Endothelial cell of umbilical vein (primary cell): ENCODE data around the gene RAB40C. TPM values are rescaled to one million over a fixed set of nuclear protein-coding genes. Genes with fewer than 3 reads are reported as not detected.

ENCODE experiments used
- BruUV-seq: library from RNA; stranded (reverse); fragments of 400-500 nt; replicated peaks from 2 replicates; lab custom pipeline; 2021; lab: Mats Ljungman, UMichigan
- CTCF ChIA-PET: fragments of 300-600, 350-600 bp; sonication (Branson Sonifier 250); formaldehyde crosslinking; loops from one replicate; lab custom pipeline; 2021; ENCODE audit warnings: antibody characterized with exemption, inconsistent platforms; lab: Charles Lee
- POLR2A ChIA-PET: fragments of 300-600, 350-600 bp; sonication (Branson Sonifier 250); formaldehyde crosslinking; loops from one replicate; lab custom pipeline; 2021; ENCODE audit warnings: antibody characterized with exemption, inconsistent platforms; lab: Charles Lee
- DNase-seq: peaks from one replicate; pipeline ENCODE4 v3.0.0-alpha.2; 2011; ENCODE audit warnings: low read depth, low spot score
- FAIRE-seq: peaks from 2 replicates; lab custom pipeline; 2011; peaks lifted over from hg19 to GRCh38; lab: Jason Lieb, UNC
- H2AFZ ChIP-seq: 2 replicates; pipeline ENCODE4 v1.6.0; 2012; ENCODE audit warnings: low read depth, low read length, control low read depth, inconsistent platforms
- H3K27ac ChIP-seq: 2 replicates; pipeline ENCODE4 v1.5.1; 2011; ENCODE audit warnings: low read depth, mild to moderate bottlenecking, control low read depth, low read length, moderate library complexity; ENCODE audit not compliant: insufficient read depth
- H3K27me3 ChIP-seq, 2 experiments: 2 replicates each; pipeline versions ENCODE4 v1.6.0 to v1.6.1; 2011; ENCODE audit warnings: low read length in 2 of 2, mixed read lengths in 1 of 2; ENCODE audit not compliant: control insufficient read depth in 2 of 2, insufficient read depth in 2 of 2
- H3K36me3 ChIP-seq, 2 experiments: 2 replicates in 1 of 2; 3 replicates in 1 of 2; pipeline ENCODE4 v1.5.1; 2011; ENCODE audit warnings: low read length in 2 of 2, mild to moderate bottlenecking in 1 of 2, moderate library complexity in 1 of 2; ENCODE audit not compliant: control insufficient read depth in 2 of 2, insufficient read depth in 2 of 2; ENCODE audit errors: extremely low read depth in 1 of 2
- H3K4me1 ChIP-seq: 3 replicates; pipeline ENCODE4 v1.5.1; 2011; ENCODE audit warnings: mild to moderate bottlenecking, low read length; ENCODE audit not compliant: control insufficient read depth, insufficient read depth; ENCODE audit errors: extremely low read depth
- H3K4me2 ChIP-seq: 2 replicates; pipeline ENCODE4 v1.6.1; 2011; ENCODE audit warnings: low read length, control low read depth, mixed read lengths; ENCODE audit not compliant: insufficient read depth
- H3K4me3 ChIP-seq, 3 experiments: fragments of 200-600 bp in 1 of 3; sonication (generic), shearing (Covaris generic) in 1 of 3; replicated peaks in 1 of 3; 2 replicates each; pipeline ENCODE4 v1.5.1; 2011 to 2016; ENCODE audit warnings: control low read depth in 3 of 3, low read length in 3 of 3, mild to moderate bottlenecking in 2 of 3, inconsistent platforms in 1 of 3, low read depth in 1 of 3, moderate library complexity in 1 of 3; ENCODE audit not compliant: insufficient read depth in 1 of 3
- H3K79me2 ChIP-seq: 2 replicates; pipeline ENCODE4 v1.6.0; 2012; ENCODE audit warnings: low read length, inconsistent platforms; ENCODE audit not compliant: control insufficient read depth, insufficient read depth
- H3K9ac ChIP-seq: replicated peaks from 2 replicates; pipeline ENCODE3; 2011; ENCODE audit warnings: low read length, control low read depth; ENCODE audit not compliant: insufficient read depth; ENCODE audit errors: extremely low read depth
- H3K9me1 ChIP-seq: replicated peaks from 3 replicates; pipeline ENCODE4 v1.6.0; 2011; ENCODE audit warnings: mild to moderate bottlenecking, low read length; ENCODE audit not compliant: control insufficient read depth, insufficient read depth; ENCODE audit errors: extremely low read depth
- H3K9me3 ChIP-seq: replicated peaks from 2 replicates; pipeline ENCODE4 v1.5.1; 2012; ENCODE audit warnings: low read length, inconsistent platforms; ENCODE audit not compliant: control insufficient read depth, insufficient read depth
- H4K20me1 ChIP-seq: replicated peaks from 2 replicates; pipeline ENCODE3; 2011; ENCODE audit warnings: mild to moderate bottlenecking, low read length; ENCODE audit not compliant: control insufficient read depth, insufficient read depth; ENCODE audit errors: extremely low read depth
- CTCF ChIP-seq, 2 donors: IDR thresholded peaks; 1 replicate in 1 of 2; 2 replicates in 1 of 2; pipeline ENCODE4 v1.5.1; 2011; ENCODE audit warnings: low read length in 2 of 2, mild to moderate bottlenecking in 2 of 2, moderate library complexity in 2 of 2, control low read depth in 1 of 2, inconsistent platforms in 1 of 2, low read depth in 1 of 2; ENCODE audit not compliant: insufficient read depth in 1 of 2; ENCODE audit errors: extremely low read depth in 1 of 2
- EZH2 ChIP-seq: IDR thresholded peaks from 2 replicates; pipeline ENCODE4 v1.6.1; 2012; ENCODE audit warnings: borderline replicate concordance, low read depth, mild to moderate bottlenecking, moderate library complexity, low read length, inconsistent platforms; ENCODE audit not compliant: severe bottlenecking
- FOS ChIP-seq: IDR thresholded peaks from 2 replicates; pipeline ENCODE4 v1.6.1; 2011; ENCODE audit warnings: mild to moderate bottlenecking, low read length, moderate library complexity, borderline replicate concordance; ENCODE audit not compliant: insufficient read depth
- GATA2 ChIP-seq: IDR thresholded peaks from 2 replicates; pipeline ENCODE4 v1.7.0; 2011; ENCODE audit warnings: low read depth, mild to moderate bottlenecking, moderate library complexity, mixed read lengths, low read length; ENCODE audit not compliant: insufficient read length, insufficient read depth
- JUN ChIP-seq: IDR thresholded peaks from 2 replicates; pipeline ENCODE4 v1.6.1; 2011; ENCODE audit warnings: borderline replicate concordance, low read depth; ENCODE audit not compliant: insufficient read length, insufficient read depth
- MYC ChIP-seq: IDR thresholded peaks from one replicate; pipeline ENCODE4 v1.6.1; 2011; ENCODE audit warnings: mild to moderate bottlenecking, low read depth, low read length
- POLR2A ChIP-seq: IDR thresholded peaks from 2 replicates; pipeline ENCODE4 v1.6.1; 2012; ENCODE audit warnings: low read depth, mild to moderate bottlenecking, control low read depth, low read length
- POLR2AphosphoS5 ChIP-seq: IDR thresholded peaks from 2 replicates; pipeline ENCODE4 v1.6.1; 2012; ENCODE audit warnings: low read depth, mild to moderate bottlenecking, control low read depth, low read length, moderate library complexity; ENCODE audit not compliant: insufficient read depth
- dilution Hi-C: fragments of 300-500 bp; cut with MboI; formaldehyde crosslinking; loops from one replicate; pipeline ENCODE4 v1.15.0; 2019; ENCODE audit warnings: low sequenced_read_pairs; ENCODE audit not compliant: extremely low pct_ligation_motif_present
- intact Hi-C: fragments of 100-400 bp; cut with micrococcal nuclease; formaldehyde crosslinking; loops from one replicate; pipeline ENCODE4 v1.10.0; 2022
- polyA plus RNA-seq, 4 experiments: library from polyadenylated mRNA; depleted of rRNA in 3 of 4; stranded (reverse) in 3 of 4; unstranded in 1 of 4; fragments of >200 nt; gene quantifications; 2 replicates each; pipeline versions ENCODE4 v1.2.1 to v1.2.3, GENCODE V29; 2011 to 2012; ENCODE audit warnings: missing spikeins in 1 of 4
- total RNA-seq: library from RNA; stranded (reverse); gene quantifications from 2 replicates; pipeline ENCODE4 v1.2.3, GENCODE V29; 2021
- TF ChIP-seq, protein P1 (sequence below): IDR thresholded peaks from 2 replicates; pipeline ENCODE4 v1.6.1; 2011; ENCODE audit not compliant: insufficient read depth, insufficient read length

The RAB40C gene
- total and polyA plus RNA-seq, 2 donors (not counting 3 experiments of a cell fraction or from before 2014, with no cell fraction given), result 12.4 to 18.8 TPM

- Histone ChIP-seq H3K9me1 (no peaks in the 10 kb centered on the region), H3K4me3 (no peak overlapping the region), H4K20me1 (no peaks in the 10 kb centered on the region), H3K27ac (no peak overlapping the region), H3K36me3 (no peaks in the 10 kb centered on the region), H2AFZ (peak overlapping the region; percentile 62), H3K79me2 (peaks cover 13% of the 10 kb centered on the region), H3K9ac (no peak overlapping the region), H3K9me3 (no peaks in the 10 kb centered on the region), H3K27me3 (no peaks in the 10 kb centered on the region), H3K4me1 (peaks cover 24% of the 10 kb centered on the region), H3K4me2 (no peak overlapping the region)
- dilution Hi-C loops (no loop called here), intact Hi-C loops (loop anchor here (5.0 kb wide), 1 partner anchor 40 kb away; the partner anchor contains the start of gene CAPN15)
- no peak for FAIRE-seq
- TF ChIP-seq GATA2 (no peak), EZH2 (no peak), JUN (no peak), POLR2AphosphoS5 (no peak), FOS (no peak), MYC (no peak), CTCF (IDR thresholded peaks at IDR 0.05; ENCODE audit: extremely low read depth in 1 of 2, insufficient read depth in 1 of 2, low read depth in 1 of 2, low read length in 2 of 2) (no peak), POLR2A (no peak)
- TF ChIP-seq, protein P1, sequence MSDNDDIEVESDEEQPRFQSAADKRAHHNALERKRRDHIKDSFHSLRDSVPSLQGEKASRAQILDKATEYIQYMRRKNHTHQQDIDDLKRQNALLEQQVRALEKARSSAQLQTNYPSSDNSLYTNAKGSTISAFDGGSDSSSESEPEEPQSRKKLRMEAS, result no peak
- BruUV-seq, result no TSS peak
- CTCF ChIA-PET, result interaction anchor here (0.9 to 1.9 kb wide), 3 partner anchors 9 to 40 kb away, joined by 3 to 9 read pairs (median 3); partner anchors contain the start of gene CAPN15
- POLR2A ChIA-PET, result no interaction called here
- no peak for DNase-seq
Observed at GRCh38 chr16:567373-568256, 22.3 kb upstream of the RAB40C start.
